Stimulated activated CD4-positive, alpha-beta T cell treated with anti-CD3 and anti-CD28 coated beads, TNF-alpha, amount 100 ng/mL, for 4 hours (primary cell): ENCODE results near the gene AGMAT.

Source experiments
- DNase-seq, 3 experiments: peaks; one replicate each; pipeline ENCODE4 v3.0.0-alpha.2; 2020; ENCODE audit warnings: low read depth in 3 of 3

The AGMAT gene, protein sequence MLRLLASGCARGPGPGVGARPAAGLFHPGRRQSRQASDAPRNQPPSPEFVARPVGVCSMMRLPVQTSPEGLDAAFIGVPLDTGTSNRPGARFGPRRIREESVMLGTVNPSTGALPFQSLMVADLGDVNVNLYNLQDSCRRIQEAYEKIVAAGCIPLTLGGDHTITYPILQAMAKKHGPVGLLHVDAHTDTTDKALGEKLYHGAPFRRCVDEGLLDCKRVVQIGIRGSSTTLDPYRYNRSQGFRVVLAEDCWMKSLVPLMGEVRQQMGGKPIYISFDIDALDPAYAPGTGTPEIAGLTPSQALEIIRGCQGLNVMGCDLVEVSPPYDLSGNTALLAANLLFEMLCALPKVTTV

DNA sequence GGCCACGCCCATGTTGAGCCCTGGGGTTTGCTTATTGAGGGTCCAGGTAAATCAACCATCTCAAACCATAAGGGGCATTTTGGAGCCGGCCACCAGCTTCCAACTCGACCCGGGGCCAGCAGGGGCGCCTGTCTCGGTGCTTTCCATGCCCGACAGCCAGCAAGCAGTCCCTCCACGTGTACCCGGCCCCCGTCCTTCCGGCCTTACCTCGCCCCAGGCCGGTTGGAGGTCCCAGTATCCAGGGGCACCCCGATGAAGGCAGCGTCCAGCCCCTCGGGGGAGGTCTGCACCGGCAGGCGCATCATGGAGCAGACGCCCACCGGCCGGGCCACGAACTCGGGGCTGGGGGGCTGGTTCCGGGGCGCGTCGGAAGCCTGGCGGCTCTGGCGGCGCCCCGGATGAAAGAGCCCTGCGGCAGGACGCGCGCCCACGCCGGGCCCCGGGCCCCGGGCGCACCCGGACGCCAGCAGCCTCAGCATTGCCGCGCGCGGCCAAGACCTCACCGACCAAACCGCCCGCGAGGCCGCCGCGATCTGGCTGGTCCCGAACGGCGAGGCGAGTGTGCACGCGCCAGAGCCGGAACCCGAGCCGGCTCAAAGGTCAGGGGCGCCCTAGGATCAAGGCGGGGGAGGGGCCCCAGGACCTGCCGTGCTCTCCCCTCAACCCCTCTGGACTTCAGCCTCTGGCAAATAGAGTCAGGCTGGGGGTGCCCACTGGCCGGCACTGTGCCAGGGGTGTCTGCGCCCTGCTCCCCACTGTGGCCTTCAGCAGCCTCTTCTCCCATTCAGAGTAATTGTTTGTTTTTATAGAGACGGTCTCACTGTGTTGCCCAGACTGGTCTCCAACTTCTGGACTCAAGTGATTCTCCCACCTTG, at the start of gene AGMAT:
TSS of gene AGMAT (minus strand) at position 563 of the 875 bp plus-strand sequence. CDS start at position 479, 84 bp downstream.
- DNase-seq: peak; percentile 35 to 49 (median 42)

DNA sequence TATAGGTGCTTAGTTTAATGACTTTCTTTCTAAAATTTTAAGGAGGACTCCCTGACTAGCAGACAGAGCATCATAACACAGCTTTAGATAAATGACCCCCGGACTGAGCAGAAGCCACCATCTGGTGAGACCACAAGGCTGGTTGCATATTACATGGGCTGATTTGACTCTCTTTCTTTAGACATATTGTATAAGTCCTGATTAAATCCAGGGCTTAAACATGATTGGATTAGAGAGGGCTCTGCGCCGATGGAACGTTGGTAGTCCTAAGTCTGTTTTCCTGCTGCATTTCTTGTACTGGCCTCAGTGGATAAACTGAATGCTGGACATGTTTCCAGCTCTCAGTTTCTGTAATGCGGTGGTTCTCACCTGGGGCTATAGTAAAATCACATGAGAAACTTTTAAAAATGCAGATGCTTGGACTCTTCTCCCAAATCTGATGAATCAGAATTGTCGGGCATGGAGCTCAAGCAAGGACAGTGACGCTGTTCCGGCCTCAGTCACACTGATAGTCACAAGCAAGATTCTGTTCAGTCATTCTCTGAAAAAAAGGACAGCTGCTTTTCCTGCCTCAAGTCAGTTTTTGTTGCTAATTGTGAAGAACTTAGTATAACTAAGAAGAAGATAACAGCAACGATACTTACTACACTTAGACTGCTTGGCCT, 49.0 kb upstream of the AGMAT start:
- DNase-seq: no peak

- DNase-seq: no peak
Observed at GRCh38 chr1:15628003-15628402, 43.2 kb upstream of the AGMAT start.

DNA sequence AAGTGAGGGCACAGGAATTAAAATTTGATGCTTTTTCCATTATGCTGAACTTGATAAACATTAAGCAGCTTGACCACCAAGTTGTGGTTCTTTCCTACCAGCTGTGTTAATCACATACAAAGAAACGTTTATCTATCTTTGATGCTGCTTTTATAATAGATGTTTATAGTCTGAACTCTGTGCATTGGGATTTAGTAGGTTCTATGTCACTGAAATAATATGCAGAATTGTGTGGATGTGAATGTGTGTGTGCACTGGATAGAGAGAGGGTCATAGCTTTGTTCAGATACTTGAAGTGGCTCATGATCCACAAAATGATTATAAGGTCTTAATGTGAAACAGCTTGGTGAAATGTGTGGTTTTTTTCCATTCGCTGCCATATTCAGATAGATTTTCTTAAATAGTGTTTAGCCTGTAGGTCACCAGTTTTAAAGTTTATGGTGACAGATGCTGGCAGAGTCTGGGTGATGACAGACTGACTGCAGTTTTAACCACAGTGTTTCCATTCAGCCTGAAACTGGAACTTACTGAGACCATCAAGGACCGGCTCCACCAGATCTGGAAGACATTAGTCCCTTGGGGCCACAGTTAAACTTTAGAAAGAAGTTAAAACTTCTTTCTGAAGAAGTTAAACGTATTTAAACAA, 42.6 kb upstream of the AGMAT start:
- no peak for DNase-seq

DNA sequence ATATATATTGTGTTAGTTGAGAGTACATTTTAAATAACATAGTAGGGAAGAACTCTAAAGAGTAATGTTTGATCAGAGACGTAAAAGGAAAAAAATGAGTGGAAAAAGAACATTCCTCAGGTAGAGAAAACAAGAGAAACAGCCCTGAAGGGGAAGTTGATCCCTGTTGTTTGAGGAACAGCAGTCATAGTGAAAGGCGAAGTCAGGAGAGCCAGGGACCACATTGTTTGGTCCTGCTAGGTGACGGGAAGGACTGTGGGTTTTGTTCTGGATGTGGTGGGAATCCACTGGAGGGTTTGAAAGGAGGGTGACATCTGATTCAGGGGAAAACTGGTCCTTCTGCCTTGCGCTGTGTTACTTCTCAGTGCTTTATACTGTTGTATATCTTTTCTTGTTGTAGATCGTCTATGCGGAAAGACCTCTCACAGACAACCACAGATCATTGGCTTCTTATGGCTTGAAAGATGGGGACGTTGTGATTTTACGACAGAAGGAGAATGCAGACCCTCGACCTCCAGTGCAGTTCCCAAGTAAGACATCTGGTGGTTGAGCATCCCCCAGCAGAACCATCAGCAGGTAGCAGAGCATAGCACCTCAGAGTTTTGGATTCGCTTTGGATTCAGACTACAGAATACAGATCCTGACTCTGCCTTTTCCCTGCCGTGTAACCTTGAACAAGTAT, 41.6 kb upstream of the AGMAT start:
- DNase-seq: no peak

- DNase-seq: no peak
Observed at GRCh38 chr1:15625056-15625917, 40.4 kb upstream of the AGMAT start.

- DNase-seq: no peak
Observed at GRCh38 chr1:15624133-15624714, 39.4 kb upstream of the AGMAT start.

- DNase-seq: no peak
Observed at GRCh38 chr1:15623435-15623834, 38.6 kb upstream of the AGMAT start.

DNA sequence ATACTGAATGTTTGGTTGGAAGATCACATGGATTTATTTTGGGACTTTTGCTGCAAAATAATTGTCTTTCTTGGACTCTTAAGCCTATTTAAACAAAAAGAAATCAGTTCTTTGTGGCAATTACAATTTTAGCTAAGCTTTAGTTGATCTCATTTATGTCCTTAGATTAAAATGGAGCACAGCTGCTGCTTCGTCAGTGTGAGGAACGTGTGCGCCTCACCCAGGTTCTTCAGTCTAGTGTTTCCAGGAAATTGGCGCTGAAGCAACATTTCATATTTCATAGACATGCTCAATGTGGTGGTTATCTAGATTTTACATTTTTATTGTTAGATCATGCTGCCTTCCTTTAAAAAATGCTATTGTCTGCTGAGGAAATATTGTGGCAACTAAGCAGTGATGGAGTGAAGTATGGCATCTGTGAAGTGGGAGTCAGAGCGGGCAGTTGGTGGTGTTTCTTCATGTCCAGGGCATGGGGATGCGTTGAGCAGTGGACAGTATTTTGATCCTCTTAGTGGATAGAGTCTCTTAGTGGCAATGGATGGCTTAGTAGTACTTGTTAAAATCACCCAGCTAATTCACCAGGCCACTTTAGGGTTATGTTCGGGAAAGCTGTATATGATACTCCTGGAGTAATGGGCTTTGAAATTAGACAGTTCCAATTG, 38.0 kb upstream of the AGMAT start:
- DNase-seq: no peak

- no peak for DNase-seq
Observed at GRCh38 chr1:15621975-15622374, 37.1 kb upstream of the AGMAT start.

DNA sequence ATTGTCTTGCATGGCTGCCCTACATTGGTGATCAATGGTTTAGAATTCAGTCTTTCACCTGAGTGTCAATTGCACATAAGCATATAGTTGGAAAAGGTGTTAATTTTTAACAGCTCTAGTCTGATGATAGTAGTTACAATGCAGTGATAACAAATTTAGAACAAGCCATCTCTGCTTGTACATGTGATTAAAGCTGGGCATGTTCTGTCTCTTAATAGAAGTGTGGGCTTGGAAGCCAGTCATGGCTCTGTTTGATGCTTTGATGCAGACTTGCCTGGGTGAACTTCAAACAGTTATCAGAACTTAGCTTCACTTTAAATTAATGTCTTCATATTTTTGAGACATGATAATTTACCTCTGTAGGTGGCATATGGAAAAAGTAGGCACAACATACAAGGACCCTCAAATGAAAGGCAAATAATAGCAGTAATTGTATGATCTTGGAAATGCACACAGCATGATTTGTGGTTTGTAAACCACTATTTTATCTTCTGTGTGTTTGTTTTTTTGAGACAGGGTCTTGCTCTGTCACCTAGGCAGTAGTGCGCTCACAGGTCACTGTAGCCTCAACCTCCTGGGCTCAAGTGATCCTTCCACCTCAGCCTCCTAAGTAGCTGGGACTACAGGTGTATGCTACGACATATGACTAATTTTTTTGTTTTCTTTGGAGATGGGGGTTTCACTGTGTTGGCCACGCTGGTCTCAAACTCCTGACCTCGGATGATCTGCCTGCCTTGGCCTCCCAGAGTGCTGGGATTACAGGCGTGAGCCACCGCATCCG, 36.2 kb upstream of the AGMAT start:
- no peak for DNase-seq

GRCh38 chr1:15620155-15620545, 35.3 kb upstream of the AGMAT start:
- DNase-seq: no peak

GRCh38 chr1:15618655-15619525, 34.0 kb upstream of the AGMAT start:
- no peak for DNase-seq

- DNase-seq: no peak
Observed at GRCh38 chr1:15618077-15618654, 33.3 kb upstream of the AGMAT start.

GRCh38 chr1:15617173-15618076, 32.6 kb upstream of the AGMAT start, which contains the start of gene DDI2:
Gene DDI2 (plus strand): TSS chr1:15617458. CDS start chr1:15617671, 213 bp downstream.
- DNase-seq: peak; percentile 85 to 95 (median 88)
